Left ventricle myocardium superior (tissue), 1 donor: ENCODE data around the gene MGMT. TPM values are rescaled to one million over a fixed set of nuclear protein-coding genes. Genes with fewer than 3 reads are reported as not detected.

Experiments
- ATAC-seq: fragments of 200-7000 bp; cut with Tn5 transposase; one replicate; pipeline ENCODE4 v1.9.1; 2020; ENCODE audit warnings: mild to moderate bottlenecking, moderate library complexity
- DNase-seq: peaks from one replicate; pipeline ENCODE4 v3.0.0-alpha.2; 2020
- intact Hi-C: fragments of 100-400 bp; cut with micrococcal nuclease; formaldehyde crosslinking; loops from one replicate; pipeline ENCODE4 v1.11.0; 2022
- total RNA-seq: library from RNA; stranded (reverse); fragmentation: NEBNext Ultra II Directional; extraction: Animal tissue kit (Norgen Biotek cat#: 25700); gene quantifications from one replicate; pipeline ENCODE4 v1.2.1, GENCODE V29; 2021
- donor health status: DM: no; HTN: yes; CAD: no; lungs with severe emphysema.

The MGMT gene
- total RNA-seq, 1 donor from 2014 or later = 16.7 TPM

DNA sequence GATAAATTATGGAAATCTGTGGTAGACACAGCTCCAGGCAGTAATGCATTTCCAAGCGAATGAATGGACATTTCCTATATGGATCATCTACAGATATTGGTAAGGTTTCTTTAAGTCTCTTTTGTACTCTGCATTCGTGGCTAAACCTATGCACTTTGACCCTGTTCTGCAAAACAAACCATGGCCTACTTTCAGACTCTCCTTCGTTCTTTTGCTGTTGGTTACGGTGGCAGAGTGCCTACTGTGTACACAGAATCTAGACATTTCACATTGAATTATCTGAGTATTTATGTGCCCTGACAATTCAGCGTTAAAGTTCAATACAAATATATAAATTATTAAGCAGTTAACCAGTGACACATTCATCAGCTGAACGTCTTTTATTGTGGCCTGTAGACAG is 93.3 kb downstream of the MGMT start:
- ATAC-seq = no peak
- no peak for DNase-seq

DNA sequence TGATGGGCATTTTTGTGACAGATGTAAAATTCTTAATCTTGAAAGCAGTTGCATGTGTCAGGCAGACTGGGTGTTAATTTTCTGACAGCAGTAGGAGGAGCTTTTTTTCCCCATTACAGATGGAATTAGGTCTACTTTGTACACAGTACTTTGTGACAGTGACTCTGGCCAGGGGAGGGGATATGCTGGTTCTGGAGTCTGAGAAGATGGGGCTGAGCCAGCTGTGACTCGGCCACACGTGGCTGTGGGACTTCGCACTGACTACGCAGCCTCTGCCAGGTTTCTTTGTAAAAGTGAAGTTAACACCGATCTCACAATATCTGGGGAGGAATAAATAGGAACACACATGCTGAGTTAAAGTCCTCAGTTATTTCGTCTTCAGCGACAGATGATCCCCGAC is 95.4 kb downstream of the MGMT start:
- ATAC-seq (no peak), DNase-seq (no peak)
- intact Hi-C loops = no loop called here

More for the DNA sequence above, 93.3 kb downstream of the MGMT start:
- intact Hi-C loops = no loop called here

DNA sequence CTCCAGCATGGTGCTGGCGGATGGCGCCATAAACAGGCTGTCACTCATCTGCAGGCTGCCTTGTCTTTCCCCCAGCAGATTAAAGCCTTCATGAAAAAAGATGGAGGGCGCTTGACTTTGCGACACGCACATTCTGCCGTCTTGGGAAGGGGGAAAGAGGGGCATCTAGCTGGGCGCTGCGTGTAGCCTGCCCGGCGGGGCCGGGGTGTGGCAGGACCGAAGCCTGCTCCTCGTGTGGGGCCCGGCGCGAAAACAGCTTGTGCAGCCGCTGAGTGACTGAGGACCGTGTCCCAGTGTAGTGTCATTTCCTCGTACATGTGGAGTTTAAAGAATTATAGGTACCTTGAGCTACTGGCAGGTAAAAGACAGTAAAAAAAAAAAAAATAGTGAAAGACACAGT is 97.9 kb downstream of the MGMT start:
- no peak for DNase-seq
- intact Hi-C loops = no loop called here
- no peak for ATAC-seq

GRCh38 chr10:129568583-129569344 is 101.7 kb downstream of the MGMT start:
- DNase-seq (no peak), ATAC-seq (peak; percentile 61)
- intact Hi-C loops = no loop called here

- DNase-seq (no peak), ATAC-seq (no peak)
- intact Hi-C loops = no loop called here
Measured at GRCh38 chr10:129570185-129570584, 103.1 kb downstream of the MGMT start.

DNA sequence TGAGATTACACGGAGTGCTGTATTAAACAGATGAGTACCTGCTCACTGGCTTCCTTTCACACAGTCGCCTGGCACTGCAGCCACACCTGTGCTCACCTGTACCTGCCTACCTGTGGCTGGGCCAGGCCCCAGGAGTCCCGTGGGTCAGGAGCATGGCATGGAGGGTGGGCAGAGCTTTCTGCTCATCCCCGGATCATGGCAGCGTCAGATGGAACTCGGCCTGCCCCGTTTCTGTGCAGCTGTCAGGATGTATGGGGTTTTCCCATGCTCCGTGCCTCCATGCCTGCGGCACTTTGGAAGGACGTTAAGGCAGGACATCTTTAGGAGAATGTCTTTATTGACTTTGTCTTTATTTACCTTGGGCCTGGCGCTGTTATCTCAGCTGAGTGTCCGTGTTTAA is 112.2 kb downstream of the MGMT start:
- DNase-seq = no peak
- ATAC-seq = no peak
- intact Hi-C loops = no loop called here

DNA sequence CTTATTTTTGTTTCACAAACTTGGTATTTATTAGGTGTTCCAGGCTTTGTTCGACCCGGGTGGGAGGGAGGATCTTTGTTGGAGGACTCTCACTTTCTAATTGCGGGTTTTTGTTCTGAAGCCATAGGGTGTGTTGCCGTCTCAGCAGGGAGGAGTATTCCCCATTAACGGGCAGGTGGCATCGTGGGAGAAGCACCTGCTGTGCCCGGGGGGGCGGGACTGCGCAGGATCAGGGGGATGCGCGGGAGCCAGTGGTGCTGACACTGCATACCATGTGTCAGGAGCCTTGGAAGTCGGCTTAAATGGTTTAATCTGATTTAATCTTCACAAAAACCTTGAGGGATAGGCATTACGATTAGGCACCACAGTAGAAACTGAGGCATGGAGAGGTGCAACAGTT is 113.0 kb downstream of the MGMT start:
- intact Hi-C loops = no loop called here
- ATAC-seq (no peak), DNase-seq (no peak)

GRCh38 chr10:129580901-129581300 is 113.9 kb downstream of the MGMT start:
- ATAC-seq = no peak
- intact Hi-C loops = no loop called here
- no peak for DNase-seq

- ATAC-seq (no peak), DNase-seq (no peak)
- intact Hi-C loops = no loop called here
Measured at GRCh38 chr10:129581827-129582411, 114.9 kb downstream of the MGMT start.

GRCh38 chr10:129583831-129584230 is 116.8 kb downstream of the MGMT start:
- intact Hi-C loops = no loop called here
- DNase-seq = no peak
- ATAC-seq = no peak

- DNase-seq (no peak), ATAC-seq (no peak)
- intact Hi-C loops = no loop called here
Measured at GRCh38 chr10:129586898-129587443, 119.9 kb downstream of the MGMT start.

GRCh38 chr10:129589546-129589945 is 122.5 kb downstream of the MGMT start:
- ATAC-seq (no peak), DNase-seq (no peak)
- intact Hi-C loops = no loop called here

DNA sequence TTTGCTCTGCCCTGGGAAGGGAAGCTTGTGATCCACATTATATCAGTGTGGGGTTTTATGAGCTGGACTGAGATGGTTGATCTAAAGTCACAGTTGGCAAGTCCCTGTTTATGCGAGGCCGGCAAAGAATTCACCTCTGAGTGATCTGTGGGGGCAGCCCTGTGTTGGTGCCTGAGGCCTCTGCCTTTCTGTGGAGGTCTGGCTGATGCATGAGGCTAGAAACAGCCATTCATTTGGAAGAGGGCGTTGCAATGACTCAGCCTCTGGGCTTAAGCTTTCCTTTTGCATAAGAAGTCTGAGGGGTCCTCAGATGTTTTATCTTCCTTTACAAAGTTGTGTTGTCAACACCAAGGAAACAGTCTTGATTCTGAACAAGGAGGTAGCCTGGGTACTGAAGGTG is 126.9 kb downstream of the MGMT start:
- DNase-seq (no peak), ATAC-seq (no peak)
- intact Hi-C loops = no loop called here

- no peak for DNase-seq
- ATAC-seq = no peak
- intact Hi-C loops = no loop called here
Measured at GRCh38 chr10:129594811-129595210, 127.8 kb downstream of the MGMT start.

- intact Hi-C loops = no loop called here
- ATAC-seq (no peak), DNase-seq (no peak)
Measured at GRCh38 chr10:129598413-129598812, 131.4 kb downstream of the MGMT start.

DNA sequence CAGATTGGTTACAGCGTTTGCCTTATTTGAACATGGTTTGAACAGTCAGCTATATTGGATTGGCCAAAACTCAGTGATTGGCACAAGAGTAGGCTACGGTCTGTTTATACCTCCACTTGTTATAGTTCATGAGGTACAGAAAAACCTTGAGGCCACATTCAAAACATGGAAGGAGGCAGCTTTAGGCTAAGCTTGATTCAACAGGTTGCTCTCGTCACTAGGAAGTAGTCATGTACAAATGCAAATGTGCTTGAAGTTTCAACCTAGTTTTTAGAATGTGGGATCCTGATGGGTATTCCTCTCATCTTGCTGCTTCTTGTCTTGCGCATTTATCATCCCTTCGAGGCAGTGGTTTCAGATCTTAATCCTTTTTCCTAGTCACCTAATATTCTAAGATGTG is 132.1 kb downstream of the MGMT start:
- ATAC-seq = no peak

DNA sequence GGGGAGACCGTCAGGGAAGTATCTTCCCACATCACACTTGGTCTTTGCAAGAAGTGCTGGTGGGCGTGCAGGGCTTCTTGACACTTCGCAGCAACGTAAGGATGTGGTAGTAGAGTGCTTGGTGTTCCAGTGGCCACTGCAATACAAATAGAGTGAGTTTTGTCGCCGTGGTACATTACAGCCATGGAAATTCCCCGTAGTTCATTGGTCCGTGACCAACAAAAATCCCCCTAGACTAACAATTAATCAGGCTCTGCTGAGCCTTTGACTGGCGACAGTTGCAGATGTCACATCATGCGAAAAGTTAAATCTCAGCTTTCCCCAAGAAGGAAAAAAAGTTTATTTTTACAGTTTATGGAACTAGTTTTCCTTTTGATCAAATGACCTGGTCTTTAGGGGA is 134.7 kb downstream of the MGMT start:
- no peak for DNase-seq
- ATAC-seq = no peak
- intact Hi-C loops = no loop called here

More for the DNA sequence above, 132.1 kb downstream of the MGMT start:
- intact Hi-C loops = no loop called here
- DNase-seq = no peak

GRCh38 chr10:129602938-129603535 is 136.0 kb downstream of the MGMT start:
- DNase-seq (no peak), ATAC-seq (no peak)
- intact Hi-C loops = no loop called here

- intact Hi-C loops = no loop called here
- no peak for DNase-seq
- no peak for ATAC-seq
Measured at GRCh38 chr10:129604333-129605032, 137.4 kb downstream of the MGMT start.
